Measurements from ENCODE around the gene SARS1.

The SARS1 gene

DNA sequence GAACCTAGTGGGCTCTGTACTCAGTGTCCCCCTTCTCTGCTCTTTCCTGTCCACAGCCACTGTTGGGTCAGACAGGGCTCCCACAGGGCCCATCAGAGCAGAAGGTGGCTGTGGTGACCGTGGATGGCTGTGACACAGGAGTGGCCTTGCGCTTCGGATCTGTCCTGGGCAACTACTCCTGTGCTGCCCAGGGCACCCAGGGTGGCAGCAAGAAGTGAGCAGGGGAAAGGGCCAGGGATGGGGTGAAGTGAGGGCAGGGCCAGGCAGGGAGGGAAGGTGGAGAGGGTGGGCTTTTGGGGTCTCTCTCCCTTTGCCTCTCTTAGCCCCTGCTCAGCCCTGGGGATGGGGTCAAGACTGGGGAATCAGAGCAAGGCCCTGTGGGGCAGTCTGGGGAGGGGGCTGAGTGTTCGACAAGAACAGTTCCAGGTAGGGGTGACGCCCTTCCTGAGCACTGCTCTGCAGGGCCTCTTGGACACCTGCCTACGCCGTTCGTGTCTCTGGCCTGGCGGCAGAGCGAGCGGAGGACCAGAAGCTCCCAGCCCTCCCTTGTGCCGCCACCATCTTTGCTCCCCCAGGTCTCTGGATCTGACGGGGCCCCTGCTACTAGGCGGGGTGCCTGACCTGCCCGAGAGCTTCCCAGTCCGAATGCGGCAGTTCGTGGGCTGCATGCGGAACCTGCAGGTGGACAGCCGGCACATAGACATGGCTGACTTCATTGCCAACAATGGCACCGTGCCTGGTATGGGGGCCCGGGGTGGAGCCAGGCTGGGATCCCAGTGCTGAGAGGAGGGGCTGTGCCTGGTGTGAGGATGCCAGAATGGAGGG is 48.7 kb downstream of the SARS1 start:
- ATAC-seq: no peak
- DNase-seq: no peak

DNA sequence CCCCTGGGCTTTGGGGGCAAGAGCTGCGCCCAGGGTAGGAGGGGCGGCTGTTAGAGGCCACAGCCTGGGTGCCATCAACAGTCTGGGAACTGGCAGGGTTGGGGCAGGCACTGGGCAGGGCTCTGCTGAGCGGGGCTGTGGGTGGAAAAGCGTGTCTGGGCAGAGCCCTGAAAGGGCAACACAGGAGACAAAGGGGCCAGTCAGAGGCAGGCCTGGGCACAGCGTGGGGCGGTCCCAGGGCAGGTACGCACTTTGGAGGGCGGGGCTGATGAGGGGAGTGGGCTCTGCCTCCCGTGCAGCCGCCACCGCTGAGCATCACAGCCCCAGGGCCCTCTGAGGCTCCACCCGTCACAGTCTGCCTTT is 49.5 kb downstream of the SARS1 start:
- ATAC-seq (peak; percentile 8), DNase-seq (no peak)

DNA sequence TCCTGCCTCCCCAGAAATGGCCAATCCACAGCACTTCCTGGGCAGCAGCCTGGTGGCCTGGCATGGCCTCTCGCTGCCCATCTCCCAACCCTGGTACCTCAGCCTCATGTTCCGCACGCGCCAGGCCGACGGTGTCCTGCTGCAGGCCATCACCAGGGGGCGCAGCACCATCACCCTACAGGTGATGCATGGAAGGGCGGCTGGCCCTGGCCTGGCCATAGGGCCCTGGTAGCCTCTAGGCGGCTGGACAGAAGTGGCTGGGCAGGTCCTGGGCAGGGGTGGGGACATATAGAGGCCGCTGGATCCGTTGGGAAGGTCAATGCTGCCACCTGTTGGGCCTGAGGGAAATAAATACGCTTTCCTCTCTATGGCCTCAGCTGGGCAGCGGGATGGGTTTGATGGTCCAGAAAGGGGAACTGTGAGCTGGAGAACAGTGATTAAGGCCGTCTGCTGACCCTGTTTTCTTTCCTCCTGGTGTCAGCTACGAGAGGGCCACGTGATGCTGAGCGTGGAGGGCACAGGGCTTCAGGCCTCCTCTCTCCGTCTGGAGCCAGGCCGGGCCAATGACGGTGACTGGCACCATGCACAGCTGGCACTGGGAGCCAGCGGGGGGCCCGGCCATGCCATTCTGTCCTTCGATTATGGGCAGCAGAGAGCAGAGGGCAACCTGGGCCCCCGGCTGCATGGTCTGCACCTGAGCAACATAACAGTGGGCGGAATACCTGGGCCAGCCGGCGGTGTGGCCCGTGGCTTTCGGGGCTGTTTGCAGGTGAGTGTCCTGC is 50.1 kb downstream of the SARS1 start:
- ATAC-seq (peak; percentile 83), DNase-seq (peak; percentile 89)

DNA sequence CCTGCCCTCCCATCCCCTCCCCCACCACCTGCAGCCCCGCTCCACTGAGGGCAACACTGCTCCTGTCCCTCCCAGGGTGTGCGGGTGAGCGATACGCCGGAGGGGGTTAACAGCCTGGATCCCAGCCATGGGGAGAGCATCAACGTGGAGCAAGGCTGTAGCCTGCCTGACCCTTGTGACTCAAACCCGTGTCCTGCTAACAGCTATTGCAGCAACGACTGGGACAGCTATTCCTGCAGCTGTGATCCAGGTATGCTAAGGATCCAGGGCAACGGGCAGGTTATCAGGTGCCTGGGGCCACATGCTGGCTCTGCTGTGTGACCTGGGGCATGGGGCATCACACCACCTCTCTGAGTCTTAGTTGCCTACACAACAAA is 50.6 kb downstream of the SARS1 start:
- ATAC-seq: no peak

DNA sequence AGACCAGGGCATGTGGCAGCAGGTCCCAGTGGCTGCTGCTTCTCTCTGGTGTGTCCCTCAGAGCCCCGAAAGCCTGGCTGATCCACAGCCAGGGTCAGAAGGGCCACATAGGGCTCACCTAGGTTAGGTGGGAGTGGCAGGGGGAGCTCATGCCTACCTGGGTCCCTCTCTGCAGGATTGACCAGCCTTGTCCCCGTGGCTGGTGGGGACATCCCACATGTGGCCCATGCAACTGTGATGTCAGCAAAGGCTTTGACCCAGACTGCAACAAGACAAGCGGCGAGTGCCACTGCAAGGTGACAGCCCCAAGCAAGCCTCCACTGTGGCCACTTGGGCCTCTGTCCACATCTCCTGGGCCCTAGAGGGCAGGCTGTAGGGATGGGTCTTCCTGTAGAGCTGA is 51.3 kb downstream of the SARS1 start:
- no peak for ATAC-seq
- no peak for DNase-seq

More for the DNA sequence above, 50.6 kb downstream of the SARS1 start:
- no peak for DNase-seq

DNA sequence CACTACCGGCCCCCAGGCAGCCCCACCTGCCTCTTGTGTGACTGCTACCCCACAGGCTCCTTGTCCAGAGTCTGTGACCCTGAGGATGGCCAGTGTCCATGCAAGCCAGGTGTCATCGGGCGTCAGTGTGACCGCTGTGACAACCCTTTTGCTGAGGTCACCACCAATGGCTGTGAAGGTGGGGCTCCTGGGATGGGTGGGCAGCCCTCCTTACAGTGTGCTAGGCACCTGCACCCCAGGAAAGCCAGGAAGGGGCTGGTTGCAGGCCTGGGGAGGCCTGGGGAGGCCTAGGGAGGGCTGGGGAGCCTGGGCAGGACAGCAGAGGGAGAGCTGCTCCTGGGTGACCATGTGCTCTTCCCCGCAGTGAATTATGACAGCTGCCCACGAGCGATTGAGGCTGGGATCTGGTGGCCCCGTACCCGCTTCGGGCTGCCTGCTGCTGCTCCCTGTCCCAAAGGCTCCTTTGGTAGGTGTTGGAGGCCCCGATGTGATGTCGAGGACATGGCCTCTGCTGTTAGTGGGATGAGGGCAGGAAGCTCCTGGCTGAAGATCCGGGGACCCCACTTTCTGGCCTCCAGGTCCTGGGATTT is 52.1 kb downstream of the SARS1 start:
- DNase-seq (no peak), ATAC-seq (no peak)

DNA sequence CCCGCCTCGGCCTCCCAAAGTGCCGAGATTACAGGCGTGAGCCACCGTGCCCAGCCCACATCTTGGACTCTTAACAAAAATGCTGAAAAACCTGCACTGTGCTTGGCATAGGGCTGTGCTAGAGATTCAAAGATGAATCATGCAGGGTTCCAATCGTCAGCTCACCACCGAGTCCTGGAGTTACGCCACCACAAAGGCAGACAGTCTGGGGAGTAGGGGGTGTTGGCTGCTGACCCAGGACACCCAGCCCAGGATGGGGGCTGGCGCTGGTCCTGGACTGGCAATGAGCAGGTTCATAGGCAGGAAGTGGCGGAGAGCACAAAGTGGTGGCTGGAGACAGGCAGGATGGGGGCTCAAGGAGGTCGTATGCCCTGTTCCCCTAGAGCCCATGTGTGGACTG is 53.2 kb downstream of the SARS1 start:
- ATAC-seq: no peak
- no peak for DNase-seq

DNA sequence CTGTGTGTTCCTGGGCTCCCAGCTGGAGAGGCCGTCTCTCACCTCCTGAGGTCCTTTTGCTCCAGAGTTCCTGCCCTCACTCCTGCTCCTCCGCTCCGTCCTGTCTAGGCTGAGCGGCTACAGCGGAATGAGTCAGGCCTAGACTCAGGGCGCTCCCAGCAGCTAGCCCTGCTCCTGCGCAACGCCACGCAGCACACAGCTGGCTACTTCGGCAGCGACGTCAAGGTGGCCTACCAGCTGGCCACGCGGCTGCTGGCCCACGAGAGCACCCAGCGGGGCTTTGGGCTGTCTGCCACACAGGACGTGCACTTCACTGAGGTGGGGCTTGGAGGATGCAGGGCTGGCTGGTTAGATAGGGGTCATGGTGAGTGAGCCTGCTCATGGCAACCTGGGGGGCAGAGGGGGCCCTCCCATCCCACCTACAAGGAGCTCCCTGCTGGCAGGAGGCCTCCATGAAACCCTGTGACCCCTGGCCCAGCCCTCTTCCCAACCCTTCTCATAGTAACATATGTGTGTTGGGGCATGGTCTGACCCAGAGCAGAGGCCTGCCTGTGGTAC is 54.1 kb downstream of the SARS1 start:
- no peak for ATAC-seq
- DNase-seq: no peak

DNA sequence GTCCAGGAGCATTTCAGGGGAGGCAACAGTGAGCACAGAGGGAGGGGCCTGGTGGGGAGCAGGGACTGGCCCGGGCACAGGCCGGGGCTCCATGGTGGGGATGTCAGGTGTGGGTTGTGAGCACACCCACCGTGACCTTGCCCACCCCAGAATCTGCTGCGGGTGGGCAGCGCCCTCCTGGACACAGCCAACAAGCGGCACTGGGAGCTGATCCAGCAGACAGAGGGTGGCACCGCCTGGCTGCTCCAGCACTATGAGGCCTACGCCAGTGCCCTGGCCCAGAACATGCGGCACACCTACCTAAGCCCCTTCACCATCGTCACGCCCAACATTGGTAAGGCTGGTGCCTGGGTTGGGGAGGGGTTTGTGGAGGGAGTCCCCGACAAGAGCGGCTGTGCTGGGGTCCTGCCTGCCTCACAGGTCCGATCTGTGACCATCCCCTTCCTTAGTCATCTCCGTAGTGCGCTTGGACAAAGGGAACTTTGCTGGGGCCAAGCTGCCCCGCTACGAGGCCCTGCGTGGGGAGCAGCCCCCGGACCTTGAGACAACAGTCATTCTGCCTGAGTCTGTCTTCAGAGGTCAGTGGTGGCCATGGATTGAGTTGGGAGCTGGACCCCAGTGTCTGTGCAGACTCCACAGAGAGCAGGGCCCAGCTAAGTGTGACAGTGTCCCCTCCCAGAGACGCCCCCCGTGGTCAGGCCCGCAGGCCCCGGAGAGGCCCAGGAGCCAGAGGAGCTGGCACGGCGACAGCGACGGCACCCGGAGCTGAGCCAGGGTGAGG is 54.9 kb downstream of the SARS1 start:
- DNase-seq (no peak), ATAC-seq (no peak)

DNA sequence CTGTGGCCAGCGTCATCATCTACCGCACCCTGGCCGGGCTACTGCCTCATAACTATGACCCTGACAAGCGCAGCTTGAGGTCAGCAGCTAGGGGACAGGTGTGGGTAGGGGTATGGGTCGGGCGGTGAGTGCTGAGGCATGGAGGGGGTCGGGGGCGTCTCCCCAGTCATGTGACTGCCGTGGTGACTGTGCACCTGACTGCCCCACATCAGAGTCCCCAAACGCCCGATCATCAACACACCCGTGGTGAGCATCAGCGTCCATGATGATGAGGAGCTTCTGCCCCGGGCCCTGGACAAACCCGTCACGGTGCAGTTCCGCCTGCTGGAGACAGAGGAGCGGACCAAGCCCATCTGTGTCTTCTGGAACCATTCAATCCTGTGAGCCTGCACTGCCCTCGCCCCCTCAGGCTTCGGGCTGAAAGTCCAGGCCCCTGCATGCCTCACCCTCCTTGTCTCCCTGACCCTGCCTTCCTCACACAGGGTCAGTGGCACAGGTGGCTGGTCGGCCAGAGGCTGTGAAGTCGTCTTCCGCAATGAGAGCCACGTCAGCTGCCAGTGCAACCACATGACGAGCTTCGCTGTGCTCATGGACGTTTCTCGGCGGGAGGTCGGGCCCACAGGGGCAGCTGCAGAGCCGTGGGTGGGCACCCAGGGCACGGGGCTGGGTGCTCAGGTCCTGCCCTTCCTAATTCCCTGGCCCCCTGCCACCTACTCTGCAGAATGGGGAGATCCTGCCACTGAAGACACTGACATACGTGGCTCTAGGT is 55.7 kb downstream of the SARS1 start:
- no peak for ATAC-seq
- DNase-seq: no peak

DNA sequence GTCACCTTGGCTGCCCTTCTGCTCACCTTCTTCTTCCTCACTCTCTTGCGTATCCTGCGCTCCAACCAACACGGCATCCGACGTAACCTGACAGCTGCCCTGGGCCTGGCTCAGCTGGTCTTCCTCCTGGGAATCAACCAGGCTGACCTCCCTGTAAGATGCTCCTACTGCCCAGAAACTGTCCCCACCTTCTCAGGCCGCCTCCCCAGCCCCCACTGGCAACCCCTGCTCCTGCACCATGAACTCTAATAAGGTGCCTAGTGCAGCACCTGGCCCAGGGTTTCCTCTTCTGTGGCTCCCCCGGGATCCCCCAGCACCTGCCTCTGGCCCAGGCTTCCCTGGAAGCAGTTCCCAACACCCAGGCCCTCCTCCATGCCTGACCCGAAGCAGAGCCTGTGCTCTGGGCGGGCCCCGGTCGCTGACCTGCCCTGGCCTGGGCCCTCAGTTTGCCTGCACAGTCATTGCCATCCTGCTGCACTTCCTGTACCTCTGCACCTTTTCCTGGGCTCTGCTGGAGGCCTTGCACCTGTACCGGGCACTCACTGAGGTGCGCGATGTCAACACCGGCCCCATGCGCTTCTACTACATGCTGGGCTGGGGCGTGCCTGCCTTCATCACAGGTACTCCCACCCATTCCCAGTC is 56.4 kb downstream of the SARS1 start:
- DNase-seq: no peak
- ATAC-seq: no peak

DNA sequence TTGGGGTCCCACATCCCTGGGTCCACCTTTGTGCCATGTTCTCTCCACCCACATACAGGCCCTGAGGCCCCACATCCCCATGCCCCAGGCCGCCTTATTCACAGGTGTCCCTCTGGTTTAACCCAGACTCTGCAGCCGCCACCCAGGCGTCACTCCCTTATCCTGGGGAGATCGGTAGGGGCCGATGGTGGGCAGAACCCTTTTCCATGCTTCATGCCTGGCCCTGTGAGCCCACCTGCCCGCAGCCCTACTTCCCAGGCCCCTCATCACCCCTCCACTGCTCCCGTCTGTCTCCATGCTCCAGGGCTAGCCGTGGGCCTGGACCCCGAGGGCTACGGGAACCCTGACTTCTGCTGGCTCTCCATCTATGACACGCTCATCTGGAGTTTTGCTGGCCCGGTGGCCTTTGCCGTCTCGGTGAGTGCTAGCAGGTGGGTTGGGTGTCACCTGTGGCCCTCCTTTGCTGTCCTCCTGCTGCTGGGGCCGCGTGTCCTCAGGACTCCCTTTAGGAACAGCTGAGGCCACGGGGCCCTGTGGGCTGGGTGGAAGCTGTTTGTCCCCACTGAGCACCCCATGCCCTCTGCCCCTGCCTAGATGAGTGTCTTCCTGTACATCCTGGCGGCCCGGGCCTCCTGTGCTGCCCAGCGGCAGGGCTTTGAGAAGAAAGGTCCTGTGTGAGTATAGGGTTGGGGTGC is 57.1 kb downstream of the SARS1 start:
- DNase-seq (no peak), ATAC-seq (no peak)

DNA sequence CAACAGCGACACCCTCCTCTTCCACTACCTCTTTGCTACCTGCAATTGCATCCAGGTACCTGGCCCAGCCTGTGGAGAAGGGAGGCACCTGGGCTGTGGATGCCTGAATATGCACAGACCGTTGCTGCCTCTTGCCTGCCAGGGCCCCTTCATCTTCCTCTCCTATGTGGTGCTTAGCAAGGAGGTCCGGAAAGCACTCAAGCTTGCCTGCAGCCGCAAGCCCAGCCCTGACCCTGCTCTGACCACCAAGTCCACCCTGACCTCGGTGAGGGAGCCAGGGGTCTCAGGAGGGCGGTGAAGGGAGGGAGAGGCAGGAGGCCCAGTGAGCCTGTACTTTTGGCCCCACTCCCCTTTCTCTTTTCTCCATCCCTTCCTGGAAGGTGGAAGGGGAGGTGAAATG is 57.7 kb downstream of the SARS1 start:
- ATAC-seq (no peak), DNase-seq (no peak)

DNA sequence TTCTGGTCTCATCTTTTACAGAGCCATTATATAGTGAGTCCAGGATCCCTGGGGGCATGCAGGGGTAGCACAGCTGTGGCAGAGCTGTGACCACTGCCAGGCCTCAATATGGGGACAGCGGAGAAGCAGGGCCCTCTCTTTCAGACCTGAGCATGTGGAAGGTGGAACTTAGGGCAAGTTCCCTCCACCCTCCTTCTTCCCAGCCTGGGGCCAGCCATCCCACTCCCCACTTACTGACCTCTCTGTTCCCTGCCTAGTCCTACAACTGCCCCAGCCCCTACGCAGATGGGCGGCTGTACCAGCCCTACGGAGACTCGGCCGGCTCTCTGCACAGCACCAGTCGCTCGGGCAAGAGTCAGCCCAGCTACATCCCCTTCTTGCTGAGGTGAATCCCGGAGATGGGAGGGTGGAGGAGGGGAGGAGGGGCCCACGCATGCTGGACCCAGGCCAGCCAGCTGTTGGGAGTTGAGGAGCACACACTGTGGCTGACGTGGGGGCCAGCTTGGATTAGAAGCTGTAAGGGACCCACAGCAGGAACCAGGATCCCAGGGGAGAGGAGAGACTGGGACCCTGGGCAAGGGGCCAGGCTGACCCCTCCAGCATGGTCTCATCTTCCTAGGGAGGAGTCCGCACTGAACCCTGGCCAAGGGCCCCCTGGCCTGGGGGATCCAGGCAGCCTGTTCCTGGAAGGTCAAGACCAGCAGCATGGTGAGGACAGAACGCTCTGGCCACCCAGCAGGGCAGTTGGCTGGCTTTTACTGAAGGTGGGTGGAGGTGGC is 58.5 kb downstream of the SARS1 start:
- ATAC-seq (no peak), DNase-seq (no peak)

DNA sequence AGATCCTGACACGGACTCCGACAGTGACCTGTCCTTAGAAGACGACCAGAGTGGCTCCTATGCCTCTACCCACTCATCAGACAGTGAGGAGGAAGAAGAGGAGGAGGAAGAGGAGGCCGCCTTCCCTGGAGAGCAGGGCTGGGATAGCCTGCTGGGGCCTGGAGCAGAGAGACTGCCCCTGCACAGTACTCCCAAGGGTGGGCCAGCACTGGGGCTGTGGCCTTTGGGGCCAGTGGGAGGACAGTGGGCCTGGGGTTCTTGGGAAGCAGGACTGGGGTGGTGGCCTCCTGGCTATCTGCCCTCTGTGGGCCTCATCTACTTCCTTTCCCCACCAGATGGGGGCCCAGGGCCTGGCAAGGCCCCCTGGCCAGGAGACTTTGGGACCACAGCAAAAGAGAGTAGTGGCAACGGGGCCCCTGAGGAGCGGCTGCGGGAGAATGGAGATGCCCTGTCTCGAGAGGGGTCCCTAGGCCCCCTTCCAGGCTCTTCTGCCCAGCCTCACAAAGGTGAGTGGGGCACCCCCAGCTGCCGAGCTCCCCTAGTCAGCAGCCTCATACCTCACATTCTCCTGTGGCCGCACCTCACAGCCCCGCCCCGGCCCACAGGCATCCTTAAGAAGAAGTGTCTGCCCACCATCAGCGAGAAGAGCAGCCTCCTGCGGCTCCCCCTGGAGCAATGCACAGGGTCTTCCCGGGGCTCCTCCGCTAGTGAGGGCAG is 59.3 kb downstream of the SARS1 start:
- ATAC-seq: no peak
- DNase-seq: no peak

DNA sequence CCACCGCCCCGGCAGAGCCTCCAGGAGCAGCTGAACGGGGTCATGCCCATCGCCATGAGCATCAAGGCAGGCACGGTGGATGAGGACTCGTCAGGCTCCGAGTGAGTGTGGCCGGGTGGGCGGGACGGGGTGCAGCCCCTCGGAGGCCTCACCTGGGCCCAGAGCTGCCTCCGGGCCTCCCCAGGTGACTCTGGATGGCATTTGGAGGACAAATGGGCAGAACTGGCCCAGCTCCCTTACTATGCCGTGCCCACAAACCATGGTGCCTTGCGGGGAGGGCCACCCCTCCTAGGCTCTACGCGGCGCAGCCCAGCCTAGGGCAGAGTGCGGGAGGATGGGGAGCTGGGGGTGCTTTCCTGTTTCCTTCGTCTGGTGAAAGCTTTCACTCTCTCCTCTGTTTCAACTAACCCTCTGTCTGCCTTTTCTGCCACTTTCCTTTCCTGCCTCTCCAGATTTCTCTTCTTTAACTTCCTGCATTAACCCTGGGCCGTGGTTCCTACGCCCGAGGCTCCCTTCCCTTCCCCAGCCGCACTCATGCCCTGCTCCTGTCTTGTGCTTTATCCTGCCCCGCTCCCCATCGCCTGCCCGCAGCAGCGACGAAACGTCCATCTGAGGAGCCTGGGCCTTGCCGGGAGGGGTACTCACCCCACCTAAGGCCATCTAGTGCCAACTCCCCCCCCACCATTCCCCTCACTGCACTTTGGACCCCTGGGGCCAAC is 60.0 kb downstream of the SARS1 start:
- ATAC-seq (no peak), DNase-seq (no peak)

DNA sequence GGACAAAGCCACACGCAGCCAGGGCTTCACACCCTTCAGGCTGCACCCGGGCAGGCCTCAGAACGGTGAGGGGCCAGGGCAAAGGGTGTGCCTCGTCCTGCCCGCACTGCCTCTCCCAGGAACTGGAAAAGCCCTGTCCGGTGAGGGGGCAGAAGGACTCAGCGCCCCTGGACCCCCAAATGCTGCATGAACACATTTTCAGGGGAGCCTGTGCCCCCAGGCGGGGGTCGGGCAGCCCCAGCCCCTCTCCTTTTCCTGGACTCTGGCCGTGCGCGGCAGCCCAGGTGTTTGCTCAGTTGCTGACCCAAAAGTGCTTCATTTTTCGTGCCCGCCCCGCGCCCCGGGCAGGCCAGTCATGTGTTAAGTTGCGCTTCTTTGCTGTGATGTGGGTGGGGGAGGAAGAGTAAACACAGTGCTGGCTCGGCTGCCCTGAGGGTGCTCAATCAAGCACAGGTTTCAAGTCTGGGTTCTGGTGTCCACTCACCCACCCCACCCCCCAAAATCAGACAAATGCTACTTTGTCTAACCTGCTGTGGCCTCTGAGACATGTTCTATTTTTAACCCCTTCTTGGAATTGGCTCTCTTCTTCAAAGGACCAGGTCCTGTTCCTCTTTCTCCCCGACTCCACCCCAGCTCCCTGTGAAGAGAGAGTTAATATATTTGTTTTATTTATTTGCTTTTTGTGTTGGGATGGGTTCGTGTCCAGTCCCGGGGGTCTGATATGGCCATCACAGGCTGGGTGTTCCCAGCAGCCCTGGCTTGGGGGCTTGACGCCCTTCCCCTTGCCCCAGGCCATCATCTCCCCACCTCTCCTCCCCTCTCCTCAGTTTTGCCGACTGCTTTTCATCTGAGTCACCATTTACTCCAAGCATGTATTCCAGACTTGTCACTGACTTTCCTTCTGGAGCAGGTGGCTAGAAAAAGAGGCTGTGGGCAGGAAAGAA is 61.1 kb downstream of the SARS1 start:
- DNase-seq (no peak), ATAC-seq (no peak)
